ENCODE data around the gene RAI1.

RAI1 gene

GRCh38 chr17:17737961-17738894 is 57.0 kb downstream of the RAI1 start:
- peak; percentile 47 for DNase-seq (ENCODE audit: low spot score)
- TF ChIP-seq CTCF (IDR thresholded peaks at IDR 0.05; ENCODE audit: extremely low read depth, missing control alignments) = no peak

GRCh38 chr17:17738901-17739300 is 57.6 kb downstream of the RAI1 start:
- no peak for TF ChIP-seq CTCF (IDR thresholded peaks at IDR 0.05; ENCODE audit: extremely low read depth, missing control alignments)
- no peak for DNase-seq (ENCODE audit: low spot score)

DNA sequence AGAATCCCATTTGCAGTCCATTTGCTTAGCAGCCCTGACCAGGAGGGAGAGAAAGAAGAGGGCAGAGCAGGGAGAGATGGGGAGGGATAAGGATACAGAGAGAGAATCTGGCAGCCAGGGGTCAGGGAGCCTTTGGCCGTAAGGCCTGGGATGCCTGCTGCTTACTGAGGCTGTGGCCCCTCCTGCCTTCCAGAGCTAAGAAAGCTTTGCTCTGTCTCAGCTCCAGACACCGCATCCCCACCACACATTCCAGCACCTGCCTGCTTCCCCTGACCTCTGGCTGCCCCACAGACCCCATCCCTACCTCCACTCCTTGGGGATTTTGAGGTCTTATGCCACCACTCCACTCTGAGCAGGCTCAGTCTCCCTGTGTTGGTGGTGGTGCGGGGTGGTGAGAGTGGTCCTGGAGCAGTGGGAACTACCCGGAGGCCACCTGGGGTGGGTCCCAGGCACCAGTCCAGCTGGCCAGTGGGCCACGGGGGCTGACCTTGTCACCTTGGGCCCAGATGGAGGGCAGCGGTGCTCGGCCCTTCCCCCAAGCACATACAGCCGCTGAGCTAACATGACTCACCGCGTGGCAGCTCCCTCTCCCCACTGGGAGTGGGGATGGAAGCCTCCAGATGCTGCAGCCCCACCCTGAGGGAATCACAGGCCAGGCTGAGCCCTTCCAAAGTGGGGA is 58.3 kb downstream of the RAI1 start:
- no peak for TF ChIP-seq CTCF (IDR thresholded peaks at IDR 0.05; ENCODE audit: extremely low read depth, missing control alignments)
- no peak for DNase-seq (ENCODE audit: low spot score)

DNA sequence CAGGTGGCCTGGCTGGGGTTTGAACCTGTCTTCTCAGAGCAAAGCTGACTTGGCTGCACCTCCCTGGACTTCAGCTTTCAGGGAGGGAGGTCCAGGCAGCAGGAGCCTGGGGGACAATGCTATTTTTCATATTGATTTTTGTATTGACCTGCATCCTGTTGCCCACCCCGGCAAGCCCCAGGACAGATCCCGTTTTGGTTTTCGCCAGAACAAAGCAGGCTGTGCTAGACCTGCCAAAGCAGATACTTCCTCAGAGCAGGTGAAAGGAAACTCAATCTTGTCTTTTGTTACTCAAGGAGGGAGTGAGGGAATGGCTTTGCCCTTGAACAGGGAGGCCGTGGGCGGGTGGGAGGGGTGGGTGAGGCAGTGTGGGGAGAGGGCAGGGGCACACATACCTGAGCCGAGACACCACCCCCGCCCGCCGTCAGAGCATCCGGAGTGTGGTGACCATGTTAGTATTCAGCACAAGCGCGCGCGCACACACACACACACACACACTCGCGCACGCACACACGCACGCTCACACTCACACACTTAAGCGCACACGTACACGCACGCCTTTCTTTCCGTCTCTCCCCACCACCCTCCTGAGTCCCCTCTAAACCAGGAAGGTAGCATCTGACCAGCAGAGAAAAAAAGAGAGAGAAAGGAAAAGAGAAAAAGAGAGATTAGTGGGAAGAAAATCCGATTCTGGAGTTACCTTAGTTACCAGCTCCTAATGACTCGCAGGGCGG is 59.5 kb downstream of the RAI1 start:
- DNase-seq (ENCODE audit: low spot score) = no peak
- TF ChIP-seq CTCF (IDR thresholded peaks at IDR 0.05; ENCODE audit: extremely low read depth, missing control alignments) = no peak

DNA sequence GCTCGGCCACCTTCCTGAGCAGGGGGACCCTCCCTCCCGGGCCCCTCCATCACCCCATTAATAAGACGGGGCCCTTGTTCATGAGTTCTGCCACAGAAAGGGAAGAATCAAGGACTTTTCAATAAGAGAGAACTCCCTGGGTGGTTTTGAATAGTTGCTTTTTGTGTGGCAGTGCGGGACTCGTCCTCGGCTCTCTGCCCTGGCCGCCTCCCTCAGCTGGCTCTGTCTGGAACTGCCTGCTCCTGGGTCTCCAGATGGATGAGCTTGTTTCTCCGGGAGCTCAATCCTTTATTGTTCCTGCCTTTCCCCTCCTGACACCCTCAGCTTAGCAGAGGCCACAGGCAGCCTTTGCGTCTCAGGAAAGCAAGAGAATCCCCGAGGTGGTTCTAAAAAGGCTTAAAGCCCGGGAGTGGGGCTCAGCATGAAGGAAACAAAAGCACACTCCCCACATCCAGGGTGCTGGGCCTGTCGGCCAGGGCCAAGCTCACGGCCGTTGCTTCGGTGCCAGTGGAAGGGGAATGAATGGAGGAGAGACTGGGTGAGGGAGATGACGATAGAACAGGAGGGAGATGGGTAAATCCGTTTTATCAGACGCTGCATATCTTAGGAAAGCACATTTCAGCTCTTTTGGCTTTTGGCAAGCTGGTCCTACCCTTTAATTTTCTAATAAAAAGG is 60.2 kb downstream of the RAI1 start:
- DNase-seq (ENCODE audit: low spot score) = no peak

DNA sequence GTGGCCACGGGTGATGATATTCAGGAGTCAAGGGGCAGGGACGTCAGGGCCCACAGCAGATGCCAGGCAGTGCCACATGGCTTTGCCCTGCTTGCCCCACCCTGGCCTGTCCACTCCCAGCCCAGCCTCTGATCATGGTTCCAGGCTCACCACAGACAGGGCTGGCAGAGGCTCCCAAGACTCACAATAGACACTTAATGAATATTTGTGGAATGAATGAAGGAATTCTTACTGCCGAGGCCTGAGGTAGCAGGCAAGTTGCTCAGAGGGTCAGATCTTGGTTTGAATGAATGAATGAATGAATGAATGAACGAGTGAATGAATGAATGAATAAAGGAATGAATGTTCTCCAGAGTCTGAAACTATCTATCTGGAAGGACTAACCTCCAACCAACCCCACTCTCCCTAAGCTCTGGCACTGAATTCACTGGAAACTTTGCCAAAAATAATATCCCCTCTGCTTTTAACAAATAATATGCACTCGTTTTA is 60.9 kb downstream of the RAI1 start:
- DNase-seq (ENCODE audit: low spot score) = no peak
- no peak for TF ChIP-seq CTCF (IDR thresholded peaks at IDR 0.05; ENCODE audit: extremely low read depth, missing control alignments)

More for the DNA sequence above, 60.2 kb downstream of the RAI1 start:
- TF ChIP-seq CTCF (IDR thresholded peaks at IDR 0.05; ENCODE audit: extremely low read depth, missing control alignments) = no peak

All from GM20000 (cell line).